IMR-90 (cell line): Measurements from ENCODE around the gene NREP. TPM values are rescaled to one million over a fixed set of nuclear protein-coding genes. Genes with fewer than 3 reads are reported as not detected.
A peak's percentile ranks its signal among the peaks of the same experiment; 100 is the strongest.

ENCODE experiments used
- ATAC-seq: fragments of 200-7000 bp; cut with Tn5 transposase; 2 replicates; pipeline ENCODE4 v1.9.1; 2020; ENCODE audit warnings: low read depth, mild to moderate bottlenecking, moderate library complexity
- BruUV-seq: library from RNA; stranded (reverse); fragments of 400-500 nt; replicated peaks from 2 replicates; lab custom pipeline; 2021; lab: Mats Ljungman, UMichigan
- CTCF ChIA-PET: fragments of 300-600 bp; formaldehyde crosslinking; extraction: SDS; loops from one replicate; lab custom pipeline; 2021; ENCODE audit warnings: antibody characterized with exemption; lab: Yijun Ruan, JAX
- POLR2A ChIA-PET: fragments of 300-600 bp; sonication (Branson Sonifier 250); formaldehyde crosslinking; loops from one replicate; lab custom pipeline; 2022; ENCODE audit warnings: antibody characterized with exemption; ENCODE audit not compliant: unreplicated experiment; lab: Charles Lee
- DNase-seq: peaks from one replicate; pipeline ENCODE4 v3.0.0; 2013
- H2AFZ ChIP-seq: replicated peaks from 2 replicates; pipeline ENCODE3; 2013; ENCODE audit warnings: low read length, mild to moderate bottlenecking; ENCODE audit not compliant: poor library complexity
- H2AK5ac ChIP-seq: 2 replicates; pipeline ENCODE4 v1.6.1; 2013; ENCODE audit warnings: low read depth, low read length, inconsistent platforms
- H2AK9ac ChIP-seq: replicated peaks from 2 replicates; pipeline ENCODE3; 2013; ENCODE audit warnings: mild to moderate bottlenecking, low read depth, low read length, moderate library complexity; ENCODE audit not compliant: poor library complexity
- H2BK120ac ChIP-seq: 2 replicates; pipeline ENCODE4 v1.6.1; 2013; ENCODE audit warnings: low read depth, low read length, inconsistent platforms
- H2BK15ac ChIP-seq: 3 replicates; pipeline ENCODE4 v1.6.1; 2013; ENCODE audit warnings: low read depth, low read length, inconsistent platforms
- H2BK20ac ChIP-seq: 2 replicates; pipeline ENCODE4 v1.6.1; 2013; ENCODE audit warnings: low read depth, mild to moderate bottlenecking, inconsistent platforms, low read length, moderate library complexity
- H2BK5ac ChIP-seq: 2 replicates; pipeline ENCODE4 v1.6.1; 2013; ENCODE audit warnings: mild to moderate bottlenecking, low read depth, low read length, inconsistent platforms; ENCODE audit not compliant: poor library complexity, severe bottlenecking
- H3K14ac ChIP-seq: replicated peaks from 2 replicates; pipeline ENCODE4 v1.6.1; 2013; ENCODE audit warnings: low read depth, low read length, inconsistent platforms
- H3K18ac ChIP-seq: 2 replicates; pipeline ENCODE4 v1.6.1; 2013; ENCODE audit warnings: low read depth, low read length, control low read depth
- H3K23ac ChIP-seq: 2 replicates; pipeline ENCODE4 v1.6.1; 2013; ENCODE audit warnings: low read depth, low read length, inconsistent platforms
- H3K27ac ChIP-seq: 2 replicates; pipeline ENCODE4 v1.5.1; 2013; ENCODE audit warnings: mild to moderate bottlenecking, control low read depth, low read length; ENCODE audit not compliant: insufficient read depth
- H3K27me3 ChIP-seq: 2 replicates; pipeline ENCODE4 v1.6.1; 2013; ENCODE audit warnings: low read length; ENCODE audit not compliant: control insufficient read depth, insufficient read depth
- H3K36me3 ChIP-seq: 2 replicates; pipeline ENCODE4 v1.6.1; 2013; ENCODE audit warnings: low read length, mixed read lengths; ENCODE audit not compliant: control insufficient read depth, insufficient read depth
- H3K4ac ChIP-seq: 2 replicates; pipeline ENCODE4 v1.6.1; 2013; ENCODE audit warnings: low read depth, low read length, inconsistent platforms
- H3K4me1 ChIP-seq: 2 replicates; pipeline ENCODE4 v1.6.1; 2013; ENCODE audit warnings: low read length, mixed read lengths; ENCODE audit not compliant: control insufficient read depth, insufficient read depth
- H3K4me2 ChIP-seq: 2 replicates; pipeline ENCODE4 v1.6.1; 2013; ENCODE audit warnings: low read depth, mild to moderate bottlenecking, control low read depth, low read length, moderate library complexity
- H3K4me3 ChIP-seq: 2 replicates; pipeline ENCODE4 v1.5.1; 2013; ENCODE audit warnings: low read depth, mild to moderate bottlenecking, control low read depth, low read length, moderate library complexity; ENCODE audit not compliant: insufficient read depth
- H3K56ac ChIP-seq: 2 replicates; pipeline ENCODE4 v1.6.1; 2013; ENCODE audit warnings: low read length, inconsistent platforms; ENCODE audit not compliant: insufficient read depth; ENCODE audit errors: extremely low read depth
- H3K79me1 ChIP-seq, 2 experiments: 2 replicates each; pipeline ENCODE4 v1.6.1; 2013; ENCODE audit warnings: low read length in 2 of 2, inconsistent platforms in 1 of 2, low read depth in 1 of 2
- H3K9ac ChIP-seq: 2 replicates; pipeline ENCODE4 v1.6.1; 2013; ENCODE audit warnings: low read depth, low read length, control low read depth
- H3K9me1 ChIP-seq: 2 replicates; pipeline ENCODE4 v1.6.1; 2013; ENCODE audit warnings: low read length, inconsistent platforms; ENCODE audit not compliant: insufficient read depth
- H3K9me3 ChIP-seq: 2 replicates; pipeline ENCODE4 v1.6.1; 2013; ENCODE audit warnings: low read length; ENCODE audit not compliant: control insufficient read depth, insufficient read depth
- H4K20me1 ChIP-seq: 2 replicates; pipeline ENCODE4 v1.6.1; 2013; ENCODE audit warnings: low read length, inconsistent platforms; ENCODE audit not compliant: insufficient read depth
- H4K5ac ChIP-seq: 2 replicates; pipeline ENCODE4 v1.6.1; 2013; ENCODE audit warnings: mild to moderate bottlenecking, low read depth, low read length, control low read depth
- H4K8ac ChIP-seq, 2 experiments: 2 replicates each; pipeline ENCODE4 v1.6.1; 2013; ENCODE audit warnings: low read depth in 2 of 2, low read length in 2 of 2, control low read depth in 1 of 2, inconsistent platforms in 1 of 2
- H4K91ac ChIP-seq: 2 replicates; pipeline ENCODE4 v1.6.1; 2013; ENCODE audit warnings: low read depth, low read length, inconsistent platforms; ENCODE audit not compliant: insufficient read depth
- CEBPB ChIP-seq: IDR thresholded peaks from 2 replicates; pipeline ENCODE4 v1.6.1; 2012; ENCODE audit warnings: low read depth, low read length, improper control_type of control experiment
- SMC3 ChIP-seq: fragments of 150-350 bp; IDR thresholded peaks from 2 replicates; pipeline ENCODE4 v1.6.1; 2016; ENCODE audit warnings: low read depth, mild to moderate bottlenecking, antibody characterized with exemption, low read length, moderate library complexity
- WGBS, 2 experiments: methylation state at CpG; one replicate each; pipeline versions ENCODE4 v1.1.5 to v1.1.7; 2013; ENCODE audit warnings: missing lambda C conversion rate in 2 of 2; ENCODE audit not compliant: insufficient read length in 1 of 2; ENCODE audit errors: extremely low coverage in 2 of 2; 5-methylcytosine and 5-hydroxymethylcytosine counted together
- dilution Hi-C: fragments of 300-500 bp; cut with HindIII; formaldehyde crosslinking; loops from one replicate; pipeline ENCODE4 v1.14.3; 2018; ENCODE audit warnings: low sequenced_read_pairs; ENCODE audit not compliant: unreplicated experiment
- in situ Hi-C: fragments of 300-500 bp; cut with MboI; formaldehyde crosslinking; loops from 3 replicates; pipeline ENCODE4 v1.14.3; 2019; ENCODE audit warnings: low sequenced_read_pairs, inconsistent platforms, mixed read lengths
- intact Hi-C: fragments of 100-400 bp; cut with micrococcal nuclease; formaldehyde crosslinking; loops from 2 replicates; pipeline ENCODE4 v1.10.0; 2022
- polyA plus RNA-seq, 3 experiments: library from polyadenylated mRNA; depleted of rRNA; stranded (reverse); fragments of >200 nt; gene quantifications; 2 replicates each; pipeline ENCODE4 v1.2.3, GENCODE V29; 2012; ENCODE audit warnings: low replicate concordance in 1 of 3
- total RNA-seq: library from RNA; depleted of rRNA; stranded (reverse); fragments of >200 nt; gene quantifications from 2 replicates; pipeline ENCODE4 v1.2.3, GENCODE V29; 2012

NREP gene
- total and polyA plus RNA-seq, 2 of the 4 experiments (the other 2 are of a cell fraction), result 178 to 277 TPM

- POLR2A ChIA-PET, result no interaction called here
- dilution Hi-C loops, result no loop called here
Observed at GRCh38 chr5:111743988-111744387, 13.0 kb downstream of the NREP start.

More at GRCh38 chr5:111743988-111744387, 13.0 kb downstream of the NREP start:
- peaks cover 23 to 52% of the 10 kb centered on the region in 2 experiments for H3K79me1 ChIP-seq
- intact Hi-C loops, result loop anchor here (2.0 kb wide), 1 partner anchor 403 kb away; no protein-coding TSS in a partner anchor
- H4K8ac ChIP-seq, result peak overlapping the region in 1 of 2 experiments; percentile 42; a peak in 1 of 4 replicates
- no peak overlapping the region for H3K27ac ChIP-seq
- peak overlapping the region; percentile 21; the same call in 1 of the 2 replicates for H3K14ac ChIP-seq
- CTCF ChIA-PET, result interaction anchor here (0.9 to 1.4 kb wide), 2 partner anchors 11 to 193 kb away, joined by 3 read pairs; no protein-coding TSS in a partner anchor
- H2BK20ac ChIP-seq, result peak overlapping the region; percentile 55
- peak overlapping the region; percentile 31; the same call in 1 of the 2 replicates for H3K4ac ChIP-seq
- H4K91ac ChIP-seq, result no peak overlapping the region
- H3K18ac ChIP-seq, result peak overlapping the region; percentile 9; the same call in 1 of the 2 replicates
- in situ Hi-C loops, result loop anchor here (5.0 kb wide), 1 partner anchor 253 kb away; no protein-coding TSS in a partner anchor
- H4K20me1 ChIP-seq, result no peaks in the 10 kb centered on the region
- H3K4me3 ChIP-seq, result no peak overlapping the region
- H2AK5ac ChIP-seq, result no peak overlapping the region
- no peaks in the 10 kb centered on the region for H3K36me3 ChIP-seq
- H3K9me3 ChIP-seq, result no peaks in the 10 kb centered on the region
- ATAC-seq (peak; percentile 2; the same call in 1 of the 2 replicates), DNase-seq (peak; percentile 44)
- no peaks in the 10 kb centered on the region for H3K27me3 ChIP-seq
- no peak overlapping the region for H2AFZ ChIP-seq
- H2BK15ac ChIP-seq, result peak overlapping the region; percentile 12; the same call in 2 of the 3 replicates
- peaks cover 31% of the 10 kb centered on the region for H3K4me1 ChIP-seq
- H2BK120ac ChIP-seq, result peak overlapping the region; percentile 55
- H3K9me1 ChIP-seq, result peaks cover 16% of the 10 kb centered on the region
- H3K4me2 ChIP-seq, result peak overlapping the region; percentile 28; the same call in 1 of the 2 replicates
- peak overlapping the region; percentile 81 for H2BK5ac ChIP-seq
- H2AK9ac ChIP-seq, result no peak overlapping the region
- TF ChIP-seq CEBPB (peak; percentile 86), SMC3 (no peak)
- no peak overlapping the region for H3K9ac ChIP-seq
- WGBS, 2 experiments, result 0% methylated on average over 1 of the region's 2 CpGs; no CpG with 5 or more reads in 1 of the 2 experiments
- no peak overlapping the region for H3K56ac ChIP-seq
- H3K23ac ChIP-seq, result peak overlapping the region; percentile 54; the same call in 1 of the 2 replicates
- no peak overlapping the region for H4K5ac ChIP-seq
- no TSS peak for BruUV-seq
